Spleen (tissue), 7 donors: ENCODE measurements around the gene APBB3.

Experiments used
- CTCF ChIP-seq, 11 experiments: fragments of 200-600 bp in 7 of 11; fragments of 450-650 bp in 4 of 11; sonication (generic) in 4 of 11; IDR thresholded peaks in 8 of 11; conservative IDR thresholded peaks in 3 of 11; 1 replicate in 7 of 11; 2 replicates in 4 of 11; pipeline versions ENCODE4 v1.4.0 to v1.8.0; 2016 to 2021; ENCODE audit warnings: antibody characterized with exemption in 11 of 11, inconsistent platforms in 4 of 11, mild to moderate bottlenecking in 1 of 11
- POLR2A ChIP-seq, 3 donors: fragments of 450-650 bp; IDR thresholded peaks; one replicate each; pipeline ENCODE4 v1.5.1; 2017; ENCODE audit warnings: antibody characterized with exemption in 3 of 3, mild to moderate bottlenecking in 1 of 3
- donor health status: DM: no; HTN: no; CAD: no; lungs with moderate emphysema.
- donor health status: DM: no; HTN: no; CAD: no.
- donor health status: DM: no; HTN: no; CAD: no.

- TF ChIP-seq CTCF (IDR thresholded peaks at IDR 0.05 in 8 of 11, conservative IDR thresholded peaks at IDR 0.05 in 3 of 11), result no peak
- no peak for TF ChIP-seq POLR2A (IDR thresholded peaks at IDR 0.05)
Observed at GRCh38 chr5:140596321-140596741, 31.9 kb upstream of the APBB3 start.
